ENCODE data around the gene MAN2C1.

- TF ChIP-seq PKNOX1 (IDR thresholded peaks at IDR 0.05) = no peak
- no peak for TF ChIP-seq SP1 (IDR thresholded peaks at IDR 0.05)
- TF ChIP-seq FOXK2 (IDR thresholded peaks at IDR 0.05) = no peak
- no peak for TF ChIP-seq NFRKB (IDR thresholded peaks at IDR 0.05)
- no peak for TF ChIP-seq LEF1 (IDR thresholded peaks at IDR 0.05; ENCODE audit: borderline replicate concordance)
- no peak for TF ChIP-seq L3MBTL2 (conservative IDR thresholded peaks at IDR 0.05)
- TF ChIP-seq BHLHE40 (IDR thresholded peaks at IDR 0.05; ENCODE audit: borderline replicate concordance) = no peak
- no peak for TF ChIP-seq SUZ12 (IDR thresholded peaks at IDR 0.05)
- no peak for TF ChIP-seq TARDBP (IDR thresholded peaks at IDR 0.05)
- no peak for TF ChIP-seq ELF4 (IDR thresholded peaks at IDR 0.05)
- no peak for TF ChIP-seq FOXM1 (IDR thresholded peaks at IDR 0.05; ENCODE audit: borderline replicate concordance)
- TF ChIP-seq ARNT (IDR thresholded peaks at IDR 0.05) = no peak
- no peak for TF ChIP-seq FOXA1 (IDR thresholded peaks at IDR 0.05)
Measured at GRCh38 chr15:75309711-75310110, 58.7 kb downstream of the MAN2C1 start.
